NCI-H82 treated with DMSO at 0.1 percent for 48 hours (cell line): ENCODE measurements around the gene SUZ12.
"Not testable (repeated sequence)": the region's sequence is repeated elsewhere in the genome, so short reads cannot be mapped to it uniquely, and the experiment has no call there.

Experiments used
- DNase-seq: peaks from one replicate; lab custom pipeline; 2025; ENCODE audit not compliant: unreplicated experiment; lab: John Stamatoyannopoulos, UW

SUZ12 gene

DNA sequence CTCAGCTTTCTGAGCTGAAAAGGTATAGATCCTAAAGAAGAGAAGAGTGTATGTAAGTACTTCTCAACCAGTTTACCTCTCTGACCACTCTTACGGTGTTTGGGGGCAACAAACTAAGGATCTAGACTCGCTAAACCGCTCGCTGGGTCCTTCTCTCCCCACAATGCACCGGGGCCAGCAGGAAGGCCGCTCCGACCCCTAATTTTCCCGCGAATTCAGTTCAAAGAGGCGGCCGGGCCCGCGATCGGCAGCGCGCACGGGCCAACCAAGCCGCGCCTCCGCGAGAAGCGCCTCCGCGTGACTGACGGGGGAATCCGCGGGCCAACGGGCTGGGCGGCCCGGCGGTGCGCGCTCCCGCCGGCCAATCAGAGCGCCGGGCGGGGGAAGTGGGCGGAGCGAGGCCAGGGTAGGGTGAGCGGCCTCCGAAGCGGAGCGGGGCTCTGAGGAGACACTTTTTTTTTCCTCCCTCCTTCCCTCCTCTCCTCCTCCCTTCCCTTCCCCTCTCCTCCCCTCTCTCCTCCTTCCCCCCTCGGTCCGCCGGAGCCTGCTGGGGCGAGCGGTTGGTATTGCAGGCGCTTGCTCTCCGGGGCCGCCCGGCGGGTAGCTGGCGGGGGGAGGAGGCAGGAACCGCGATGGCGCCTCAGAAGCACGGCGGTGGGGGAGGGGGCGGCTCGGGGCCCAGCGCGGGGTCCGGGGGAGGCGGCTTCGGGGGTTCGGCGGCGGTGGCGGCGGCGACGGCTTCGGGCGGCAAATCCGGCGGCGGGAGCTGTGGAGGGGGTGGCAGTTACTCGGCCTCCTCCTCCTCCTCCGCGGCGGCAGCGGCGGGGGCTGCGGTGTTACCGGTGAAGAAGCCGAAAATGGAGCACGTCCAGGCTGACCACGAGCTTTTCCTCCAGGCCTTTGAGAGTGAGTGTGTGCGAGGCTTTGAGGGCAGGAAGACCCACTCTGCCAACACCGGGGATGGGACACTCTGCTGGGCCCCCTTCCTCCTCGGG, at the start of gene SUZ12:
SUZ12 (plus strand) TSS at position 393 of the 995 bp plus-strand sequence; CDS start at position 633, 240 bp downstream.
- peak; percentile 76 for DNase-seq

DNA sequence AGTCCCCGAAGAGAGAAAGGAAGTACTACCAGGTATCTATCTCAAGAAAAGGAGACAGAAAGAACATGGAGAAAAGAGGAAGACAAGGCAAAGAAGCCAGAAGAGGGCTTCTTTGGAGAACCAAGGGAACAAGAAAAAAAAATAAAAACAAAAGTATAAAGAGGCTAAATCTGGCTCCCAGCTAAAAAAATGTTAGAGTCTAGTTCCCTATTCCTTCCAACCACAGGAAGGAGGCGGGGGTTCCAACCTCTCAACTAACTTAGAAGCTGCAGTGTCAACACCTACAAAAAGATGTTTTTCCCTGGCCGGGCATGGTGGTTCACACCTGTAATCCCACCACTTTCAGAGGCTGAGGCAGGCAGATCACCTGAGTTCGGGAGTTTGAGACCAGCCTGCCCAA, 48.7 kb upstream of the SUZ12 start:
- DNase-seq: no peak

GRCh38 chr17:31900877-31901276, 35.9 kb upstream of the SUZ12 start:
- DNase-seq: no peak

DNA sequence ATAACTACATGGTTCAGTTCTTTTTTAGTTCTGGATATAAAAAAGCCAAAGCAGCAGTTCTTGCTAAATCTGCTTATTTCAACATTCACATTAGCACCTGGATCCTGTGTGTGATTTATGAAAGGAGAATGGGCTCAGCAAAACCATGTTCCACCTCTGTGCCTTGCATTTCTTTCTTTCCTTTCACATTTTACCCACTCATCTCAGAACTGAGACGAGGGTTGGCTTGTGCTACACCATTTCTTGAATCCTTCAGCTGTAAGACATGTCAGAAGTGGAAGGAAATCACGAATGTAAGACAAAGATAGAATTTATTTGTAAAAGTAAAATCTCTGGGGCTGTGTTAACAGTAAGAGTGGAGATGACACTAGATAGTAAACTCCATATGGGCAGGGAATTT, 34.1 kb upstream of the SUZ12 start:
- DNase-seq: no peak

DNA sequence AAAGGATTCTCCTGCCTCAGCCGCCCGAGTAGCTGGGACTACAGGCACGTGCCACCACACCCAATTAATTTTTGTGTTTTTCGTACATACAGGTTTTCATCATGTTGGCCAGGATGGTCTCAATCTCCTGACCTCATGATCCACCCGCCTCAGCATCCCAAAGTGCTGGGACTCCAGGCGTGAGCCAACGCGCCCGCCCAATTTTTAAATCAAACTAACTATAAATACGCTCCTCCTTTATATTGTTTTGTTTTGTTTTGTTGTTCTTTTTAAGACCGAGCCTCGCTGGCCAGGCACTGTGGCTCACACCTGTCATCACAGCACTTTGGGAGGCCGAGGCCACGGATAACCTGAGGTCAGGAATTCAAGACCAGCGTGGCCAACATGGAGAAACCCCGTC, 33.4 kb upstream of the SUZ12 start:
- no peak for DNase-seq

DNA sequence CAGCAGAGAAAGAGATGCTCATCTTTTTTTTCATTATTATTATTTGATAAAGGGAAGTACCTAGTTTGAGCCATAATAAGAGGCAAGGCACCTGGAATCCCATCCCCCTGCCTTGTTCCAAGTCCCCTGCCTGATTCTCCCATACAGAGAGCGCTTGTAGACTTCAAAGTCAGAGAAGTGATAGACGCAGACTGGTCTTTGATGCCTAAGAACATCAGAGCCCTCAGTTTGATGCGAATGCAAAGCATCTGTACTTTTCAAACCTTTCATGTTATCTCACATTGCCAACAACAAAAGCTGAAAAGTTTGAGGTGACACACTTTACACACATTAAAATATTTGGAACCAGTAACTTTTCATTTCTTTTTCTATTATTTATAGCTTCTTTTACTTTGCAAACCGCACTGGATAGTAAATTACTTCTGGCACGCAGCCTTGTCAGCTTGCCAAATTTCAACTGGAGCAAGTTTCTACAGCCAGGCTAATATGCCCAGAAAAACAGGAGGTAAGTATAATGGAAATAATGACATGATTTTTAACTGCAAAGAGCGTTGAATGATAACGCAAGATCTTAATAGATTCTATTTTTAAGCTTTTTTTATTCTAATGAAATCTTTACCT, 29.4 kb upstream of the SUZ12 start:
- no peak for DNase-seq

- DNase-seq: peak; percentile 71
Observed at GRCh38 chr17:31908386-31908785, 28.4 kb upstream of the SUZ12 start.

DNA sequence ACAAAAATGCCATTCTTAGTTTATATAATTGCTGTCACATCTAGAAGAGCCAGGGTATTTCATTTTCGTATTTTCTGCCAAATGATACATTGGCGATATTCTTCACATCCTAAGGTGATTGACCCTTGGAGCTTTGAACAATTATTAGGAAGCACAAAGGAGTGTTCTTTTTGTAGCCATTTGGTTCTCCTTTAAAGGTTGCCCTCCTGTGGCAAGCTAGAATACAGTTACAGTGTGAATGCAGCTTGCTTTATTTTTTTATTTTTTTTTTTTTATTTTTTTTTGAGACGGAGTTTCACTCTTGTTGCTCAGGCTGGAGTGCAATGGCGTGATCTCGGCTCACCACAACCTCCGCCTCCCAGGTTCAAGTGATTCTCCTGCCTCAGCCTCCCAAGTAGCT, 24.1 kb upstream of the SUZ12 start:
- DNase-seq: not testable (repeated sequence)

DNA sequence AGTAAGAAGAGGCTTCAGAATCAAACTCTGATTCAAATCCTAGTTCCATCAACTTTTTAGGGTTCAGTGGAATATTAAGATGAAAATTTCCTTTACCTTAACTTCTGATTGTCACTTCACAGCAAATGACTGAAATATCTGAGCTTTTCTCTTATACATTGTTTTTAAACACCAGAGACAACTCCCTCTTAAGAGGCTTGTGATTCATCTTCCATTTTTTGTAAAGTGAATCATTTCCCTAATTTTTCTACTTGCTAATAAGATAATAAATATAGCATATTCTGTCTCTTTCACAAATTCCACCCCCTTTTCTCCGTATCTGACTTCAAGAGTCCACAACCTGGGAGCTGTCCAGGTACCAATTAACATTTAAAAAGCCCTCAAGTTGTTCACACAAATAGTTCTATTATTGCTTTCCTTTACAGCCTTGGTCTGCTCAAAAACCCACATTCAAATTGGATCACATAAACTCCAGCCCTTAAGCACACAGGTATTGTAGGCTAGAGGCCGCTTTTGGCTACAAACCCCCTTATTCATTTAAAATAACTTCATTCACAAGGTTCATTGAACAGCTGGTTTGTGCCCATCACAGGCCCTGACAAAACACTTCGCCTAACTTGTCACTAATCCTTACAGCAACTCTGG, 21.2 kb upstream of the SUZ12 start:
- DNase-seq: no peak

DNA sequence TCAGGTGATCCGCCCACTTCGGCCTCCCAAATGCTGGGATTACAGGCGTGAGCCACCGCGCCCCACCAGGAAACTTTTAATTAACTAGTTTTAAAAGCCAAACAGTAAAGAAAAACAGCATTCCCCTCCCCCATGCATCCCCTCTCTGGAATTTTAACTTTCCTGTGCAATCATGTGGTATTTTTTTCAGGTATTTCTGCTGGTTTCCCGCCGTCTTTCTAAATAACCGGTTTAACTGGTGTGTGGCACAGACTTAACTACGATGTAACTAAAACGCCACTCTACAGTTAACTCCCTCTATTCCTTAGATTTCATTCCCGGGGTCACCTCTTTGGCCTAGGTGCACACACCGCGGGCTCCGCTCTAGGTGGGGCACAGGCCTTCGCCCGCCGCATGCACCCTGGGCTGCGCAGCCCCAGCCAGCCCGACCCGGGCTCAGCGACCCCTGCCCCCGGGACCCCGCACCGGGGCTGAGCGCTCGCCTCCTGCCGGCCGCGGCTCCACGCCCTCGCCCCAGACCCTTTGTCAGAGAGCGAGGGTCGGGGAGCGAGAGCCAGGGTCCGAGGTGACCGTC, 20.2 kb upstream of the SUZ12 start:
- DNase-seq: no peak

DNA sequence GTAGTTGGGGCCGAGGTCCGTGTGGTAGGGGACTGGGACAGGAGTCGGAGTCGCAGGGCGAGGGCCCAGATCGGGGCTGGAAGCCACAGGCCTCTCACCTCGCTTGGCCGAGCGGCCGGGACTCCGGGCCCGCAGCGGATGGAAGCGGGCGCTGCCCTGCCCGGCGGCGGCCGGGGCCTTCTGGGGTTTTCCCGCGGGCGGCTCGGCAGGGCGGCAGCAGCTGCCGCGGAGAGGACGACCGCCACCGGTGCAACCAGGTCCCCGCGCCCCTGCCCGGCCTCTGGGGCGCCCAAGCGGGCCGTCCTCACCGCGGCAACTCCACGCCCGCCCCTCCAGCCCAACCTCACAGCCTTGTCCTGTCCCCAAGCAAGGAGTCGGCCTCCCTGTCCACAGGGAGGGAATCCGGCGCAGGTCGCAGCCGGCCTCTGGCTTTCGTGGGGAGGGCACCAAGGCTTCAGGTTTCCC, 19.7 kb upstream of the SUZ12 start:
- DNase-seq: no peak

DNA sequence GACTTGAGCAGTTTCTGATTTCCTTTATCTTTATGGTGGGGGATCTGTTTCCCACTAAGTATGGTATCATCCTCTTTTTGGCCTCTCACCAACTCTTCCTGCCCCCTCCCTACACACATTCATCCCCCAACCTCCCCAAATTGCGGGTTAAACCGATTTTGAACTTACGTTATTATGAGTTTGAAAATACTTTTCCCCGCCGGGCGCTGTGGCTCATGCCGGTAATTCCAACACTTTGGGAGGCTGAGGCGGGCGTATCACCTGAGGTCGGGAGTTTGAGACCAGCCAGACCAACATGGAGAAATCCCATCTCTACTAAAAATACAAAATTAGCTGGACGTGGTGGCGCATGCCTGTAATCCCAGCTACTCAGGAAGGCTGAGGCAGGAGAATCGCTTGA, 19.1 kb upstream of the SUZ12 start:
- not testable (repeated sequence) for DNase-seq

GRCh38 chr17:31918701-31919128, 18.1 kb upstream of the SUZ12 start:
- DNase-seq: no peak

- no peak for DNase-seq
Observed at GRCh38 chr17:31919802-31920525, 16.8 kb upstream of the SUZ12 start.

GRCh38 chr17:31926100-31926729, 10.6 kb upstream of the SUZ12 start:
- DNase-seq: no peak

GRCh38 chr17:31931756-31932155, 5.1 kb upstream of the SUZ12 start:
- DNase-seq: no peak

DNA sequence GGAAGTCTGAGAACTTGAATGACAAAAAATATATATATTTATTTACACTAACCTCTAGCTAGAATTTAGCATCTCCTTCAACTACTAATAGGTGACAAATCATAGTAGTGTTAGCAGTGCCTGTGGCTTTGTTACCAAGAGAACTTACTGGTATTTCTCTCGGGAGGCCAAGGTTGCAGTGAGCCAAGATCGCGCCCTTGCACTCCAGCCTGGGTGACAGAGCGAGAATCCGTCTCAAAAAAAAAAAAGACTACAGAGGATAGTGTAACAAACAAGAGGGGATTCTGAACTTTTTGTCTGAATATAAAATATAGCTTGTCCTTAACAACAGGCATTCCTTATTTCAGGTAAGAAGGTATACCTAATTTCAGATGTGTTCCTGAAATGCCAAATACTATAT, 1.3 kb upstream of the SUZ12 start:
- DNase-seq: no peak

- not testable (repeated sequence) for DNase-seq
Observed at GRCh38 chr17:31937926-31938641, 1.3 kb downstream of the SUZ12 start.

GRCh38 chr17:31941916-31942315, 5.1 kb downstream of the SUZ12 start:
- not testable (repeated sequence) for DNase-seq
